ENCODE data around the gene PLCB1.

DNA sequence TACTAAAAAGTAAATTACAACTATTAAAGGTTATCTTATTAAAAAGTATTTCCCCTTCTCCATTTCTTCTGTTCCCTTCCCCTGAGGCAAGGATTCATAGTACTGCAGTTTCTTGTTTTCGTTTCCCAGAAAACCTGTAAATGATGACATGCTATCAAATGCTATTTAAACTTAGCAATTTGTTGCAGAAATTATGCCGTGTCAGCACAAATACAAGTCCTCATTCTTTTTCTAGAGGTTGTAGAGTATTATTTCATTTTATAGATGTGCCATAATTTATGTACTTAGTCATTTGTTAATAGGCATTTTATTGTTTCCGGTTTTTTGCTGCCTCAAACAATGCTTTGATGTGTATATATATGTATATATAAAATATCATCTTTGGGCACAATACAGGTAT lies 268.4 kb downstream of the PLCB1 start:
- TF ChIP-seq, protein P1, sequence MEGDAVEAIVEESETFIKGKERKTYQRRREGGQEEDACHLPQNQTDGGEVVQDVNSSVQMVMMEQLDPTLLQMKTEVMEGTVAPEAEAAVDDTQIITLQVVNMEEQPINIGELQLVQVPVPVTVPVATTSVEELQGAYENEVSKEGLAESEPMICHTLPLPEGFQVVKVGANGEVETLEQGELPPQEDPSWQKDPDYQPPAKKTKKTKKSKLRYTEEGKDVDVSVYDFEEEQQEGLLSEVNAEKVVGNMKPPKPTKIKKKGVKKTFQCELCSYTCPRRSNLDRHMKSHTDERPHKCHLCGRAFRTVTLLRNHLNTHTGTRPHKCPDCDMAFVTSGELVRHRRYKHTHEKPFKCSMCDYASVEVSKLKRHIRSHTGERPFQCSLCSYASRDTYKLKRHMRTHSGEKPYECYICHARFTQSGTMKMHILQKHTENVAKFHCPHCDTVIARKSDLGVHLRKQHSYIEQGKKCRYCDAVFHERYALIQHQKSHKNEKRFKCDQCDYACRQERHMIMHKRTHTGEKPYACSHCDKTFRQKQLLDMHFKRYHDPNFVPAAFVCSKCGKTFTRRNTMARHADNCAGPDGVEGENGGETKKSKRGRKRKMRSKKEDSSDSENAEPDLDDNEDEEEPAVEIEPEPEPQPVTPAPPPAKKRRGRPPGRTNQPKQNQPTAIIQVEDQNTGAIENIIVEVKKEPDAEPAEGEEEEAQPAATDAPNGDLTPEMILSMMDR (IDR thresholded peaks at IDR 0.05; ENCODE audit: low read depth, low read length): no peak
- TF ChIP-seq POLR2A (IDR thresholded peaks at IDR 0.05; ENCODE audit: extremely low read depth, insufficient read length) (no peak), MYC (IDR thresholded peaks at IDR 0.05; ENCODE audit: low read depth, low read length) (no peak)
